HL-60 (cell line): ENCODE results near the gene S1PR3.

Source experiments
- DNase-seq, 2 experiments: peaks; one replicate each; pipeline ENCODE4 v3.0.0-alpha.2; 2010 to 2020; ENCODE audit warnings: low read depth in 1 of 2, low spot score in 1 of 2
- H3K27ac ChIP-seq: fragments of 250-450 bp; sonication (Bioruptor Pico); replicated peaks from 2 replicates; pipeline ENCODE4 v1.5.1; 2020; ENCODE audit warnings: mild to moderate bottlenecking, moderate library complexity
- H3K27me3 ChIP-seq: fragments of 250-450 bp; sonication (Bioruptor Pico); 2 replicates; pipeline ENCODE4 v1.5.1; 2021; ENCODE audit warnings: mild to moderate bottlenecking, moderate library complexity; ENCODE audit not compliant: insufficient read depth, poor library complexity, severe bottlenecking
- H3K4me3 ChIP-seq: replicated peaks from 2 replicates; pipeline ENCODE4 v1.5.1; 2011; ENCODE audit warnings: mild to moderate bottlenecking, control low read depth, low read length; ENCODE audit not compliant: insufficient read depth
- CTCF ChIP-seq: IDR thresholded peaks from one replicate; pipeline ENCODE4 v1.5.1; 2011; ENCODE audit warnings: low read length, control low read depth, inconsistent platforms; ENCODE audit not compliant: insufficient read depth
- GABPA ChIP-seq: IDR thresholded peaks from 2 replicates; pipeline ENCODE4 v1.6.1; 2012; ENCODE audit warnings: low read depth
- POLR2AphosphoS5 ChIP-seq: IDR thresholded peaks from 2 replicates; pipeline ENCODE4 v1.6.1; 2012; ENCODE audit warnings: low read depth
- REST ChIP-seq: IDR thresholded peaks from 2 replicates; pipeline ENCODE4 v1.6.1; 2012; ENCODE audit warnings: low read depth; ENCODE audit not compliant: insufficient replicate concordance
- SPI1 ChIP-seq: IDR thresholded peaks from 2 replicates; pipeline ENCODE4 v1.6.1; 2012; ENCODE audit warnings: low read depth, mild to moderate bottlenecking, borderline replicate concordance

S1PR3 gene

GRCh38 chr9:88947581-88948573 is 43.4 kb upstream of the S1PR3 start:
- no peak for DNase-seq
- no peak overlapping the region for H3K4me3 ChIP-seq
- TF ChIP-seq GABPA (no peak), POLR2AphosphoS5 (no peak), CTCF (no peak), SPI1 (no peak), REST (no peak)
- H3K27ac ChIP-seq, result no peak overlapping the region
- H3K27me3 ChIP-seq, result no peaks in the 10 kb centered on the region

GRCh38 chr9:88949425-88949824 is 41.8 kb upstream of the S1PR3 start:
- H3K4me3 ChIP-seq, result no peak overlapping the region
- H3K27ac ChIP-seq, result no peak overlapping the region

More at GRCh38 chr9:88949425-88949824, 41.8 kb upstream of the S1PR3 start:
- DNase-seq, result no peak
- no peaks in the 10 kb centered on the region for H3K27me3 ChIP-seq
- TF ChIP-seq GABPA (no peak), SPI1 (no peak), POLR2AphosphoS5 (no peak), REST (no peak), CTCF (no peak)
